ENCODE data around the gene SLAMF1. TPM values are rescaled to one million over a fixed set of nuclear protein-coding genes. Genes with fewer than 3 reads are reported as not detected.
A peak's percentile ranks its signal among the peaks of the same experiment; 100 is the strongest.

SLAMF1 gene
- total and polyA plus RNA-seq, 2 of the 13 experiments (the other 11 are each of a cell fraction or from before 2014, with no cell fraction given) = not detected

GRCh38 chr1:160667896-160668295 lies 21.1 kb upstream of the SLAMF1 start:
- POLR2A ChIA-PET = no interaction called here
- TF ChIP-seq SP2 (CRISPR knock-in tag; IDR thresholded peaks at IDR 0.05) (no peak), MAFK (conservative IDR thresholded peaks at IDR 0.05 in 1 of 2, IDR thresholded peaks at IDR 0.05 in 1 of 2; ENCODE audit: low read length in 2 of 2) (peak in 1 of 2 experiments; percentile 16; a peak in 1 of 4 replicates), HNF1A (IDR thresholded peaks at IDR 0.05; ENCODE audit: low read depth) (no peak), HNF1A (CRISPR knock-in tag; IDR thresholded peaks at IDR 0.05; ENCODE audit: borderline replicate concordance) (no peak), ZBTB3 (CRISPR knock-in tag; IDR thresholded peaks at IDR 0.05; ENCODE audit: borderline replicate concordance, low read depth) (no peak), ZFY (CRISPR knock-in tag; IDR thresholded peaks at IDR 0.05) (no peak), IRF9 (CRISPR knock-in tag; IDR thresholded peaks at IDR 0.05; ENCODE audit: borderline replicate concordance) (no peak), ZNF703 (CRISPR knock-in tag; IDR thresholded peaks at IDR 0.05; ENCODE audit: borderline replicate concordance) (no peak)

More at GRCh38 chr1:160667896-160668295, 21.1 kb upstream of the SLAMF1 start:
- H3K4me1 ChIP-seq (ENCODE audit: insufficient read depth, low read length) = 0 out of 2 replicates have a peak, but pooled peaks cover 8% of the 10 kb centered on the region
- H3K4me2 ChIP-seq (ENCODE audit: low read depth, low read length) = no peak overlapping the region
- no peaks in the 10 kb centered on the region for H4K20me1 ChIP-seq (ENCODE audit: insufficient read depth, low read length)
- H3K4me3 ChIP-seq (replicated peaks in 1 of 3; ENCODE audit: insufficient read depth in 1 of 3, low read depth in 2 of 3, low read length in 3 of 3) = no peak overlapping the region
- no peak overlapping the region for H2AFZ ChIP-seq (ENCODE audit: low read length)
- no peaks in the 10 kb centered on the region for H3K27me3 ChIP-seq (ENCODE audit: control insufficient read depth in 1 of 2, insufficient read depth in 2 of 2, low read length in 2 of 2)
- H3K36me3 ChIP-seq (replicated peaks in 1 of 2; ENCODE audit: control insufficient read depth in 1 of 2, insufficient read depth in 2 of 2, low read length in 2 of 2) = no peaks in the 10 kb centered on the region
- no TSS peak for BruUV-seq (replicated peaks)
- no peaks in the 10 kb centered on the region for H3K9me3 ChIP-seq (ENCODE audit: low read length)
- H3K79me2 ChIP-seq (ENCODE audit: insufficient read depth, low read length) = no peaks in the 10 kb centered on the region
- CTCF ChIA-PET (ENCODE audit: low intra/inter-chr PET ratio, low total read pairs) = no interaction called here
- no peak overlapping the region for H3K9ac ChIP-seq (ENCODE audit: insufficient read depth, low read depth, low read length)
- DNase-seq (ENCODE audit: low spot score) (no peak), FAIRE-seq (no peak), ATAC-seq (no peak)
- in situ Hi-C loops (cut with HindIII; ENCODE audit: extremely low pct_ligation_motif_present, low pct_unique_long_range_greater_than_20kb) (no loop called here), intact Hi-C loops (cut with micrococcal nuclease; ENCODE audit: unreplicated experiment) (no loop called here)
- H3K27ac ChIP-seq (ENCODE audit: extremely low read length, insufficient read depth, low read length) = no peak overlapping the region
- WGBS (ENCODE audit: low lambda C conversion rate) = 0% methylated on average over 2 of the region's 2 CpGs
